Mucosa of descending colon (tissue), 3 donors: ENCODE measurements around the gene TCIRG1. TPM values are rescaled to one million over a fixed set of nuclear protein-coding genes. Genes with fewer than 3 reads are reported as not detected.

Experiments used
- ATAC-seq: fragments of 200-7000 bp; cut with Tn5 transposase; one replicate; pipeline ENCODE4 v1.9.1; 2020; ENCODE audit warnings: mild to moderate bottlenecking, moderate library complexity
- DNase-seq, 3 donors: peaks; one replicate each; pipeline ENCODE4 v3.0.0-alpha.2; 2020
- H3K36me3 ChIP-seq: fragments of 200-600 bp; one replicate; pipeline ENCODE4 v1.8.0; 2021; ENCODE audit warnings: low read depth, mild to moderate bottlenecking
- H3K4me1 ChIP-seq: fragments of 200-600 bp; one replicate; pipeline ENCODE4 v1.8.0; 2021; ENCODE audit warnings: low read depth, mild to moderate bottlenecking
- H3K4me3 ChIP-seq: fragments of 200-600 bp; one replicate; pipeline ENCODE4 v1.8.0; 2021; ENCODE audit warnings: mild to moderate bottlenecking
- H3K9me3 ChIP-seq: fragments of 200-600 bp; one replicate; pipeline ENCODE4 v1.8.0; 2021; ENCODE audit warnings: mild to moderate bottlenecking
- CTCF ChIP-seq: fragments of 200-600 bp; IDR thresholded peaks from one replicate; pipeline ENCODE4 v1.8.0; 2022; ENCODE audit warnings: antibody characterized with exemption, mild to moderate bottlenecking
- intact Hi-C, 2 donors: fragments of 100-400 bp; cut with DNase I in 1 of 2; cut with micrococcal nuclease in 1 of 2; formaldehyde crosslinking; loops; one replicate each; pipeline versions ENCODE4 v1.11.0 to v1.11.1; 2022; cut with DNase I, micrococcal nuclease
- total RNA-seq, 3 donors: library from RNA; stranded (reverse); fragmentation: NEBNext Ultra II Directional in 2 of 3; extraction: Animal tissue kit (Norgen Biotek cat#: 25700) in 2 of 3; gene quantifications; one replicate each; pipeline versions ENCODE4 v1.2.1 to v1.2.4, GENCODE V29; 2021 to 2023
- donor health status: DM: no; HTN: no; CAD: no; lungs with moderate emphysema.
- donor health status: DM: no; HTN: no; CAD: no.
- donor health status: DM: no; HTN: yes; CAD: no.

Gene TCIRG1
- total RNA-seq, 3 donors from 2014 or later: 155 to 189 (median 166) TPM

- H3K36me3 ChIP-seq: peaks cover 5% of the 10 kb centered on the region
- no peak for ATAC-seq
- DNase-seq: no peak
- no peaks in the 10 kb centered on the region for H3K9me3 ChIP-seq
- no peaks in the 10 kb centered on the region for H3K4me1 ChIP-seq
- TF ChIP-seq CTCF: no peak
- intact Hi-C loops: no loop called here
- no peak overlapping the region for H3K4me3 ChIP-seq
Observed at GRCh38 chr11:68066742-68067141, 27.9 kb downstream of the TCIRG1 start.

- no peak for ATAC-seq
- TF ChIP-seq CTCF: no peak
- no peak overlapping the region for H3K4me3 ChIP-seq
- no peaks in the 10 kb centered on the region for H3K9me3 ChIP-seq
- intact Hi-C loops: no loop called here
- no peak for DNase-seq
- no peaks in the 10 kb centered on the region for H3K4me1 ChIP-seq
- peaks cover 5% of the 10 kb centered on the region for H3K36me3 ChIP-seq
Observed at GRCh38 chr11:68067991-68068390, 29.2 kb downstream of the TCIRG1 start.

GRCh38 chr11:68071281-68072048 lies 32.6 kb downstream of the TCIRG1 start:
- no peak for DNase-seq

GRCh38 chr11:68074584-68075352 lies 35.9 kb downstream of the TCIRG1 start:
- no peak for TF ChIP-seq CTCF
- Histone ChIP-seq H3K9me3 (no peaks in the 10 kb centered on the region), H3K36me3 (no peaks in the 10 kb centered on the region), H3K4me1 (no peaks in the 10 kb centered on the region), H3K4me3 (no peak overlapping the region)
- ATAC-seq (no peak), DNase-seq (no peak)
- intact Hi-C loops: no loop called here

More at GRCh38 chr11:68071281-68072048, 32.6 kb downstream of the TCIRG1 start:
- Histone ChIP-seq H3K4me3 (no peak overlapping the region), H3K4me1 (no peaks in the 10 kb centered on the region), H3K36me3 (peaks cover 5% of the 10 kb centered on the region), H3K9me3 (no peaks in the 10 kb centered on the region)
- no peak for TF ChIP-seq CTCF
- intact Hi-C loops: no loop called here
- ATAC-seq: no peak

- no peak overlapping the region for H3K4me3 ChIP-seq
- ATAC-seq: peak; percentile 47
- no peak for DNase-seq
- no peaks in the 10 kb centered on the region for H3K4me1 ChIP-seq
- H3K36me3 ChIP-seq: no peaks in the 10 kb centered on the region
- intact Hi-C loops: no loop called here
- no peaks in the 10 kb centered on the region for H3K9me3 ChIP-seq
- TF ChIP-seq CTCF: no peak
Observed at GRCh38 chr11:68076371-68077042, 37.7 kb downstream of the TCIRG1 start.
